ENCODE data around the gene CSF2RB. TPM values are rescaled to one million over a fixed set of nuclear protein-coding genes. Genes with fewer than 3 reads are reported as not detected.

Gene CSF2RB
- total and polyA plus RNA-seq, 2 donors (not counting 3 experiments of a cell fraction or from before 2014, with no cell fraction given): 20.6 to 68.2 TPM

DNA sequence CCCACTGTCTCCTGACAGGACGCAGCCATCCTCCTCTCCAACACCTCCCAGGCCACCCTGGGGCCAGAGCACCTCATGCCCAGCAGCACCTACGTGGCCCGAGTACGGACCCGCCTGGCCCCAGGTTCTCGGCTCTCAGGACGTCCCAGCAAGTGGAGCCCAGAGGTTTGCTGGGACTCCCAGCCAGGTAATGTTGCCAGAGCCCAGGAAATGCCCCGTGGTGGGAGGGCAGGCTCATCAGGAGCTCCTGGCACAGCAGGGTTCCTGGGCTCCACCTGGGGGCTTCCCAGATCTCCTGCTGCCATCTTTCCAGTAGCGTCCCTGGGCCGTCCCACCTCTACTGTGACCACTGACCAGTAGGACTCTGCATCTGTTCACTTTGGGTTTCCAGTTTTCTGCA lies 16.2 kb downstream of the CSF2RB start:
- no peaks in the 10 kb centered on the region for H3K9me1 ChIP-seq (replicated peaks; ENCODE audit: control insufficient read depth, extremely low read depth, insufficient read depth, low read length)
- ChIA-PET POLR2A (no interaction called here), CTCF (no interaction called here)
- H3K27ac ChIP-seq (ENCODE audit: insufficient read depth, low read depth, low read length): no peak overlapping the region
- no peaks in the 10 kb centered on the region for H3K4me1 ChIP-seq (ENCODE audit: control insufficient read depth, extremely low read depth, insufficient read depth, low read length)
- no peak overlapping the region for H3K4me2 ChIP-seq (ENCODE audit: insufficient read depth, low read length)
- BruUV-seq (replicated peaks): no TSS peak
- H3K36me3 ChIP-seq (ENCODE audit: control insufficient read depth in 2 of 2, extremely low read depth in 1 of 2, insufficient read depth in 2 of 2, low read length in 2 of 2): peaks cover 3 to 55% of the 10 kb centered on the region in 2 experiments
- no peak overlapping the region for H2AFZ ChIP-seq (ENCODE audit: low read depth, low read length)
- TF ChIP-seq, protein P1, sequence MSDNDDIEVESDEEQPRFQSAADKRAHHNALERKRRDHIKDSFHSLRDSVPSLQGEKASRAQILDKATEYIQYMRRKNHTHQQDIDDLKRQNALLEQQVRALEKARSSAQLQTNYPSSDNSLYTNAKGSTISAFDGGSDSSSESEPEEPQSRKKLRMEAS (IDR thresholded peaks at IDR 0.05; ENCODE audit: insufficient read depth, insufficient read length): no peak
- TF ChIP-seq, protein P2, sequence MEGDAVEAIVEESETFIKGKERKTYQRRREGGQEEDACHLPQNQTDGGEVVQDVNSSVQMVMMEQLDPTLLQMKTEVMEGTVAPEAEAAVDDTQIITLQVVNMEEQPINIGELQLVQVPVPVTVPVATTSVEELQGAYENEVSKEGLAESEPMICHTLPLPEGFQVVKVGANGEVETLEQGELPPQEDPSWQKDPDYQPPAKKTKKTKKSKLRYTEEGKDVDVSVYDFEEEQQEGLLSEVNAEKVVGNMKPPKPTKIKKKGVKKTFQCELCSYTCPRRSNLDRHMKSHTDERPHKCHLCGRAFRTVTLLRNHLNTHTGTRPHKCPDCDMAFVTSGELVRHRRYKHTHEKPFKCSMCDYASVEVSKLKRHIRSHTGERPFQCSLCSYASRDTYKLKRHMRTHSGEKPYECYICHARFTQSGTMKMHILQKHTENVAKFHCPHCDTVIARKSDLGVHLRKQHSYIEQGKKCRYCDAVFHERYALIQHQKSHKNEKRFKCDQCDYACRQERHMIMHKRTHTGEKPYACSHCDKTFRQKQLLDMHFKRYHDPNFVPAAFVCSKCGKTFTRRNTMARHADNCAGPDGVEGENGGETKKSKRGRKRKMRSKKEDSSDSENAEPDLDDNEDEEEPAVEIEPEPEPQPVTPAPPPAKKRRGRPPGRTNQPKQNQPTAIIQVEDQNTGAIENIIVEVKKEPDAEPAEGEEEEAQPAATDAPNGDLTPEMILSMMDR (IDR thresholded peaks at IDR 0.05; ENCODE audit: extremely low read depth in 1 of 2, insufficient read depth in 1 of 2, low read depth in 1 of 2, low read length in 2 of 2): no peak
- no peak for TF ChIP-seq EZH2 (IDR thresholded peaks at IDR 0.05; ENCODE audit: borderline replicate concordance, low read depth, low read length, severe bottlenecking)
- no peak for TF ChIP-seq MYC (IDR thresholded peaks at IDR 0.05; ENCODE audit: low read depth, low read length)
- no peak for TF ChIP-seq JUN (IDR thresholded peaks at IDR 0.05; ENCODE audit: borderline replicate concordance, insufficient read depth, insufficient read length, low read depth)
- no peak for TF ChIP-seq POLR2AphosphoS5 (IDR thresholded peaks at IDR 0.05; ENCODE audit: insufficient read depth, low read depth, low read length)
- no peak for TF ChIP-seq POLR2A (IDR thresholded peaks at IDR 0.05; ENCODE audit: low read depth, low read length)
- no peak for TF ChIP-seq FOS (IDR thresholded peaks at IDR 0.05; ENCODE audit: borderline replicate concordance, insufficient read depth, low read length)
- no peak for TF ChIP-seq GATA2 (IDR thresholded peaks at IDR 0.05; ENCODE audit: insufficient read depth, insufficient read length, low read depth, low read length)
- no peaks in the 10 kb centered on the region for H3K79me2 ChIP-seq (ENCODE audit: control insufficient read depth, insufficient read depth, low read length)
- intact Hi-C loops (cut with micrococcal nuclease): no loop called here
- H3K4me3 ChIP-seq (replicated peaks in 1 of 3; ENCODE audit: insufficient read depth in 1 of 3, low read depth in 1 of 3, low read length in 3 of 3): no peak overlapping the region
- H3K9me3 ChIP-seq (replicated peaks; ENCODE audit: control insufficient read depth, insufficient read depth, low read length): no peaks in the 10 kb centered on the region
- no peaks in the 10 kb centered on the region for H4K20me1 ChIP-seq (replicated peaks; ENCODE audit: control insufficient read depth, extremely low read depth, insufficient read depth, low read length)
- dilution Hi-C loops (cut with MboI; ENCODE audit: extremely low pct_ligation_motif_present, low sequenced_read_pairs): no loop called here
- DNase-seq (ENCODE audit: low read depth, low spot score) (no peak), FAIRE-seq (no peak)
- H3K27me3 ChIP-seq (ENCODE audit: control insufficient read depth in 2 of 2, insufficient read depth in 2 of 2, low read length in 2 of 2): no peaks in the 10 kb centered on the region
- no peak overlapping the region for H3K9ac ChIP-seq (replicated peaks; ENCODE audit: extremely low read depth, insufficient read depth, low read length)
